ENCODE results near the gene BCAS1.
A peak's percentile ranks its signal among the peaks of the same experiment; 100 is the strongest.

BCAS1 gene

DNA sequence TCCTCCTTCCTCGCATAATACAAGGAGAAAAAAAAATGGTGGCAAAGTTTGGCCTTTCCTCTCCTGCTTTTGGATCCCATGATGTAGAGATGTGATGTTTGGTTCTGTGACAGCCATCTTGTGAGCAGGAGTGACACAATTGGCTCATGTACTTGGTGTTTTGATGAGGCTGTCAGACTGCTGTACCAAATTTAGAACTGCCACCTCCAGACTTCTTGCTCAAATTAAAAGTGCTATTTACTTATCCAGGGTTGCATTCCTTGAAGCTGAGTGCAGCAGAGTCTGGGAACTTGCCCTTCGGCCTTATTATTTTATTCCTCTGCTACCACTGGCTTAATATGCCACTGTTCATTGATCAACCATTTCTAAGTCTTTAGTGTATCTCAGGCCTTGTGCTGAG is 21.9 kb downstream of the BCAS1 start:
- DNase-seq (ENCODE audit: low read depth) = no peak

DNA sequence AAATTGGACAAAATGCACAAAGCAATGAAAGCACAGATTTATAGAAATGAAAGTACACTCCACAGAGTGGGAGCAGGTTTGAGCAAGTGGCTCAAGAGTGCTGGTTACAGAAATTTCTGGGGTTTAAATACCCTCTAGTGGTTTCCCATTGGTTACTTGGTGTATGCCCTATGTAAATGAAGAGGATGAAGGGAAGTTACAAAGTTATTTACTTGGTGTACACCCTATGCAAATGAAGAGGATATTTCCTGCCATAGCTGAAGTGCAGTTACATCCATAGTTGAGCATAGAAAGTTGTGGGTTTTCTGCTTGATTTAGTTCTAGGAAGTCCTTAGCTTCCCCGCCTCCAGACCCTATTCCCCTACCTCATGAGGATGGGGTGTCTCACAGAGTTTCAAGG is 22.7 kb downstream of the BCAS1 start:
- DNase-seq (ENCODE audit: low read depth) = no peak

DNA sequence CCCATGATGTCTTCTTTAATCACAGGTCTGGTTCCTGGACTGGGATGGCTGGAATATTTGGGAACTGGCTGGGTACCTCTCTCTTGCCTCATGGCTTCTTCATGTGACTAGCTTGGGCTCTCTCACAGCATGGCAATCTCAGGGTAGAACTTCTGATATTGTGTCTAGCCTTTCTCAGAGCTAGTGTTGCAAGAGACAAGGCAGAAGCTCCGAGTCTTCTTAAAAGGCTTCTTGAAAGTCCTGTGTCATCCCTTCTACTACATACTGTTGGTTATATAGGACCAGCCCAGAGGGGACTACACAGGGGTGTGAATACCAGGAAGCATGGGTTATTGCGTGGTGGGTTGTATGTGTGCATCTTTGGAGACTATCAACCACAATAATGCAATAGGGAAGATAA is 23.3 kb downstream of the BCAS1 start:
- no peak for DNase-seq (ENCODE audit: low read depth)

DNA sequence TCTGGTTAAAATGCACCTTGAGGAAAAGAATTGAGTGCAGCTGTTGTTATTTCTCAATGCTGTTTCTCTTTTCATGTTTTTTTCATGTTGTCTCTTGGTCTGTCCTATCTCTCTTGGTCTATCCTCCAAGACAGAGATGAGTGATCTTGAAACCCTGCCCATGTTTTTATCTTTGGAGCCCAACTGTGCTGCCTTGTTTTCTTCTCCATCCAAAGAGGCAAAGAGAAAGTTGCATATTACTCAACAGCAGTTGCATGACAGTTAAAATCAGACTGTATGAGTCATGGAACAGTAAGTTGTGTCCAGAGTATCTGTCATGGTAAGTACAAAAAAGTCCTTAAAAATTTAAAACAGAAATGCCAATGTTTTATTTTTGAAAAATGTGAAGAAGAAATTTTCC is 26.2 kb downstream of the BCAS1 start:
- peak; percentile 50 for DNase-seq (ENCODE audit: low read depth)

DNA sequence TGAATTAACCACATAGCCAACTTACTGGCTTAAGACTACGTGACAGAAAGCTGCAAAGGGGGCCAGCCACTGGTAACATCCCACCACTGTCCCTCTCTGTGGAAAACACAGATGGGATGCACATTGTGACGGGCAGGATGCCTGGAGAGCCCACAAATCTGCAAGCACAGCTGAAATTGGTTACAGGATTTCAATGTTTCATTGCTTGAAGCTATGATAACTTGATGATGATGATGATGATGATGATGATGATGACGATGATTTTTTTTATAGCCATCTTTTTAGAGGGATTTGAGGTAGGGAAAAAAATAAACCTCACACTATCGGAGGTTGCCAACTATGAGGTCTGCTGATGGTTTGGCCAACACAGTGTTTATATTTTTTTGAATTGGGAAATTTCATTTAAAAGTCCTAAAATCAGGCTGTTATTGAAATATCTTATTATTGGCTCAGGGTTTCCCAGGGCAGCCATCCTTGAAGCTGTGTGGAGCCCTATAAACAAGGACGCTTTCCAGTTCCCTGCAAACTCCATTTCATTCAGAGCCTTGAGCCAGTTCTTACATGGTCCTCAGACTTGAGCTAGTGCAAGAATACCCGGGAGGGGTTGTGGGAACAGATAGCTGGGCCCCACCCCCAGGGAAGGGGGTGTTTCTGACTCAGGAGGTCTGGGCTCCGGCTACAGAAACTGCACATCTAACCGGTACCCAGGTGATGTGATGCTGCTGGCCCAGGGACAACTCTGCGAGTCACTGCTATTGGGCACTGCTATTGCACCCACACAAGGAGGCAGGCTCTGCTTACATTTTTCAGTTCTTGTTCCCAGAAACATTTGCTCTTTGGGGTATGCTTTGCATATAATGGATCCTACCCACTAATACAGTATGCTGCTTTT is 27.1 kb downstream of the BCAS1 start:
- no peak for DNase-seq (ENCODE audit: low read depth)

DNA sequence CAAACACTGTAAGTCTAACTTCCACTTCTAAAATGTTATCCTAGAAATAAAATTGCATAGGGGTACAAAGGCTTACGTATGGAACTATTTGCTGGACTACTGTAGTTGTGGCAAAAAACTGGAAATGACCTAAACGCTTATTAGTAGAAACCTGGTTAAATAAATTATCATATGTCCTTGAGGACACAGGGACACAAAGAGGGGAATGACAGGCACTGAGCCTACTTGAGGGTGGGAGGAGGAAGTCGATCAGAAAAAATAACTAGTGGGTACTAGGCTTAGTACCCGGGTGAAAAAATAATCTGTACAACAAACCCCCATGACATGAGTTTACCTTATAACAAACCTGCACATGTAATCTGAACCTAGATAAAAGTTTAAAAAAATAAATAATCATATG is 28.4 kb downstream of the BCAS1 start:
- DNase-seq (ENCODE audit: low read depth) = no peak

DNA sequence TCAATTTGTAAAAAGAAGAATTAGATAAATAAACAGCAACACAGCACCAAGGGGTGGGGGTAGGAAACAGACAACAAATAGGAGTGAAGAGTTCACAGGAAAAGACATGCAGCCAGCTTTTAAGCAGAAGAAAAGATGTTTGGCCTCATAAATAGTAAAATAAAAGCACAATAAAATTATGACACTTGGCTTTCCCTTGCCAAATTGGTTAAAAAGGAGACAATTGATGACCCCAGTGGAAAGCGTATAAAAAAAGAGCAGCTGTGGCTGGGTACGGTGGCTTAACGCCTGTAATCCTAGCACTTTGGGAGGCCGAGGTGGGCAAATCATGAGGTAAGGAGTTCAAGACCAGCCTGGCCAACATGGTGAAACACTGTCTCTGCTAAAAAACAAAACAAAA is 29.1 kb downstream of the BCAS1 start:
- DNase-seq (ENCODE audit: low read depth) = no peak

DNA sequence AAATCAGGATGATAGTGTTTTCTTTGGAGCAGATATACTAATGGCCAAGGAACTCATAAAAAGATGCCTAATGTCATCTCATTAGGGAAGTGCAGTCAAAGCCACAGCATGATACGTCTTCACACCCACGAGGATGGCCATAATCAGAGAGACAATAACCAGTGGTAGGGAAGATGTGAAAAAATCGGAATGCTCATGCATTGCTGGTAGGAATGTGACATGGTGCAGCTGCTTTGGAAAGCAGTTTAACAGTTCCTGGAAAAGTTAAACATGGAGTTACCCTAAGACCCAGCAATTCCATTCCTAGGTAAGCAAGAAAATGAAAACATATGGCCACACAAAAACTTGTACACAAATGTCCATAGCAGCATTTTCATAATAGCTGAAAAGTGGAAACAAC is 29.9 kb downstream of the BCAS1 start:
- no peak for DNase-seq (ENCODE audit: low read depth)

DNA sequence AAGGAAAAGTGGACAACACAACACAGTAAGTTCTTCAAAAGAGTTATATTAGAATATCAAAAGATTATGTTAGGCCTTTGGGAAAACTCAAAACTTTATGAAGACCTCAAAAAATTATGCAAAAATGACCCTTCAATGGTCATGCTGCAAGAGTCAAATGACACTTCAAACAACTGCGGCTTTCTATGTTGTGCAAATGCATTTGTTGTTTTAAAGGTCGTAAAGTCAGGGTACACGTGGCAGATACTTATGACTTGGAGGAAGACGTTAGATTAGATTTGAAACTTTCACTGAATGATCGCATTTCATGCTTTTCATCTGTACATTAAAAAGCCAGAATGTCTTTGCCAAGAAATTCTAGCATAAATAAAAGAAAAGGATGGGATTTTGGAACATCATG is 31.4 kb downstream of the BCAS1 start:
- no peak for DNase-seq (ENCODE audit: low read depth)

DNA sequence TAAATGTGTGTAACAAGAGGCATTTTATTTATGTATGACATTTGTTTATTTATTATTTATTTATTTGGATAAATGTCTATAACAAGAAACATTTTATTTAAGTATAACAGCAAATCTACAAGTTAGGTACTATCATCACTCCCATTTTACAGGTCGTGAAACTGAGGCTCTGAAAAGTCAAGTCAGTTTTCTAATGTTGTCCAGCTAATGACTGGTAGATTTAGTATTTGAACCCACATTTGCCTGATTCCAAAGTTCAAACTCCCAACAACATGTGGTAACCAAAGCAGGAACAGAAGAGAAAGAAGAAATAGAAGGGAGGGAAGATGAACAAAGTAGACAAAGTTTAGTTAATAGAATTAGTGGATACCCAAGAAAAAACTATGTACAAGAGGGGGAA is 32.9 kb downstream of the BCAS1 start:
- DNase-seq (ENCODE audit: low read depth) = no peak

DNA sequence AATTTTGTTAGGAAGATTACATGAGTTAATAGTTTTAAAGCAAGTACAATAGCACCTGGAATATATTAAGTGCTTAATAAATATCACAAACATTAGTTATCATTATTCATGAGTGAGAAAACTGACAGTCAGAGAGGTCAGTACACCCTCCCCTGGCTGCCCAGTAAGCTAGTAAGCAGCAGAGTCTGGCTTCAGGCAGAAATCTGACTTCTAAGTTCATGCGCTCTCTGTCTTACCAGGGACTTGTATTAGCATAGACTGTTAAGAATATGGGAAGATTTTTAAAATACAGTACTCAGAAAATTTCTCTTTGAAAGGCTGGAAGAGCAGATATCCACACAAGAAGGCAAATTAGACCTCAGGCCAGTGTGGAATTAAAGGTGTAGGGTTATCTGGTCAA is 40.8 kb downstream of the BCAS1 start:
- no peak for DNase-seq (ENCODE audit: low read depth)

DNA sequence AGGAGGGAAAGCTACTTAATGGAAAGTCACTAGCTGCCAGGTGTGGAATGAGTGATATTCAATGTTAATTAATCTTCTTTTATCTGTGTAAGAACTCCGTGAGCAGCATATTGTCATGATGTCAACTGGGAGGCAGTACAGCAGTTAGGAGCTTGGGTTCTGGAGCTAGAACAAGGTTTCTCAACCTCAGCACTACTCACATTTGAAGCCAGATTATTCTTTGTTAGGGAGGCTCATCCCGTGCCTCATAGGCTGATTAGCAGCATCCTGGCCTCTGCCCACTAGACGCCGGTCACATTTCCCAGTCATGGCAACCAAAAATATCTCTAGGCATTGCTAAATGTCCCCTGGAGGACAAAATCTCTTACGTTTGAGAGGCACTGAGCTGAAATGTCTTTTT is 41.2 kb downstream of the BCAS1 start:
- DNase-seq (ENCODE audit: low read depth) = no peak

DNA sequence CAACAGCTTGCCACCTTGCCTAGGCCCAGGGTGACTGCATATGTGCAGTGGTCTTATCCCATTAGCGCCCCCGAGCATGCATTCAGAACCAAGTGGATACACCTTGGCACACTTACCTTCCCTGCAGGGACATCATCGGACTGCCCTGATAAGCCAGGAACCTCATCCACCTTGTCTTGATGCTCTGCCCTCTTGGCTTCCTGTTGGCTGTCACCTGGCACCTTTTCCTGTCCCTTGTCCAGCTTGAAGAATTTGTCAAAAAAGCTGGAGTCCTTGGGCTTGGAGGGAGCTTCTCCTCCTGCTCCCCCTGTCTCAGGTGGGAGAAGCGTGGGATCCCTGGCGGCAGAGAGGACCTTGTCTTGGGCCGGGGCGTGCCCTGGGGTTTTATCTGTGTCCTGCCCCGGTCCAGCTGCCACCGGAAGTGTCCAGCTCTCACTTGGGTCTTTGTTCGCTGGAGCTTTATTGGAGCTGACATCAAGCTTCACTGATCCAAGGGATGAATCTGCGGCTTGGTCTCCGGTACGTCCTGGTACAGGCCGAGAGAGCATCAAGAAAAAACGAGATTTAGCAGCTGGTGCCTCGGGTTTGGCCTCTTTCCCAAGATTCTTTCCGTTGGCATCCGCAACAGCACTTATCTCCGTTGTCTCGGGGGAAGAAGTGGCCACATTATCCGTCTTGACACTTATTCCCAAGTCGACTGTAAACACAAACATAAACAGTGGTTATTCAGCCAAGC is 42.0 kb downstream of the BCAS1 start:
- no peak for DNase-seq (ENCODE audit: low read depth)

DNA sequence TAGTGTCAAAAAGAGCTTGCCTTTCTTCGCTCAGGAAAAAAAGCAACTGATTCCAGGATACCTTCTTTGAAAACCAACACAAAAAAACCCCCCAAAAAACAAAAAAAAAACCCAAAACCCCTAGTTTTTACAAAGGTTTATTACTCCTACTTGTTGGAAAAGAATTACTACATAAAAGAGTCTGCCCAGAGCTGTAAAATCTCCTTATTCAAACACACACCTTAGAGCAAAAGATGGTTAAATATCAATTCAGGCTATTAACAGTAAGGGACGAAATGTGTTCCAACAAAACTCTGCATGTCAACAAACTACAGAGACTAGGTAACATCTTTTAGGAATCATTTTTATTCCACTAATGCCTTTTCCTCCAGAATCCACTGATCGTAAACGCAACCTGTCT is 42.7 kb downstream of the BCAS1 start:
- DNase-seq (ENCODE audit: low read depth) = no peak

DNA sequence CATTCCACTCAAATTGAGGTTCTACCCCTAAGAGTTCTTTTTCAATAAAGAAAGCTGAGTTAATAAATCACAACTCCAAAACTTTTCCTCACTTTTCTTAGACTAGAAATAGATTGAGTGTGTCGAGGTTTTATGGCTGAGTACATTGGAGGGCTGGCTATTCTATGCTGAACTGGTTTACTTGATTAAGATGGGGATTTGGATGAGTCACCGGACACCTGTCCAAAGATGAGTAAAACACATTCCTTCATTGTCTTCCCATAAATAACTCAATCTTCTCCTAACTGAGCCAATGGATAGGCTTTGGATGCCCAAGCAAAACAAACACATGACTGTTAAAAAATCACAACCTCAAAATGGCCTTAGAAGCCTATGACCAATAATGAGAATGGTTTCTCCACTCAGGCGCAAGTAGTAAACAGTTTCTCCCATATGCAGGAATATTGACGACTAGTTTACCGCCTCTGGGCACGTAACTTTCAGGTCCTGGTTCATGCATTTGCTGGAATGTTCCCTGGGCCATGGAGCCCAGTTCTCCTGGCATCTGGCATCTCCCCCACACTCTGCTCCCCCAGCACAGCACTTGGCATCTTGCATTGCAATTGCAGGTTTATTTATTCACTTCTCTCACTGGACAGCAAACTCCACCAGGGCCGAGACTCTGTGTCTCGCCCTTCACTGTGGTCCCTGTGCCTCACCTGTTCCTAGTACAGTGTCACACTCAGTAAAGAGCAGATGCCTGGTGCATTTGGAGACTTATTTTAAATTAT is 43.9 kb downstream of the BCAS1 start:
- DNase-seq (ENCODE audit: low read depth) = no peak

DNA sequence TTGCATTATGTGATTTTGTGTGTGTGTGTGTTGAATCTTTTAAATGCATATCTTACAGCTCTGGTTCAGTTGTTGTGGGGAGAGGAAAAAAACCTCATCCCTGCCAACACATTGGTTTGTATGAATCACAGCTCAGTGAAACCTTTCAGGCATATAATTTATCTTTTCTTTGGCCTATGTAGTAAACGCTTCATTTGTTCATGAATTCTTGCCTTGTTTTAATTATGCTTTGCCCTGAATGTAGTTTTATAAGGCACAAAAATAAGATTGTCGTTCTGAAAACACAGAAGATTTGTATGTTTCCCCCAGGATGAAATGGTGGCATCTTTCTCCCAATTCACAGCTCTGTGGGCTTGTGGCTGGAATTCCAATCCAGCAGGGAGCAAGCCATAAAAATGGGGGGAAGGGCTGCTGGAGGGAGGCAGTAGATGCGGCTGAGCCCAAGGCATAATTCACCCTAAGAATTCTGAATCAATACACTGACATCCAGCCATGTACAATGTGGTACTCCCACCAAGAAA is 45.1 kb downstream of the BCAS1 start:
- DNase-seq (ENCODE audit: low read depth) = no peak

DNA sequence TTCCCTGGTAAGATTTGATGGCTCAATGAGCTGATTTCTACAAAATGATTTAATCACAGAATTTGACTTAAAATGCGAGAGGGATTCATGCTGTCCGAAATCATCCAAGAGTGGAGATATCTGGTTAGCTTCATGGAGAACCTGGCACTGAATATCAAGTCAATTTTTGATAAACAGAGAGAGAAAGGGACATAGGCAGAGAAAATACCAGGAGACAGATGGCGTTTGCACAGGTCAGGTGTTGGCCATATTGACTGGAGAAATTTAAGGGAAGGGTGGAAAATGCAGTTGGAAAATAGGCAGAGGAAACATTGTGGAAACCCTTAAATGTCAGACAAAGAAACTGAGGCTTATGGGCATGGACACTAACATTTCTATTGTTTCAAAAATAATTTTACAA is 47.0 kb downstream of the BCAS1 start:
- no peak for DNase-seq (ENCODE audit: low read depth)

DNA sequence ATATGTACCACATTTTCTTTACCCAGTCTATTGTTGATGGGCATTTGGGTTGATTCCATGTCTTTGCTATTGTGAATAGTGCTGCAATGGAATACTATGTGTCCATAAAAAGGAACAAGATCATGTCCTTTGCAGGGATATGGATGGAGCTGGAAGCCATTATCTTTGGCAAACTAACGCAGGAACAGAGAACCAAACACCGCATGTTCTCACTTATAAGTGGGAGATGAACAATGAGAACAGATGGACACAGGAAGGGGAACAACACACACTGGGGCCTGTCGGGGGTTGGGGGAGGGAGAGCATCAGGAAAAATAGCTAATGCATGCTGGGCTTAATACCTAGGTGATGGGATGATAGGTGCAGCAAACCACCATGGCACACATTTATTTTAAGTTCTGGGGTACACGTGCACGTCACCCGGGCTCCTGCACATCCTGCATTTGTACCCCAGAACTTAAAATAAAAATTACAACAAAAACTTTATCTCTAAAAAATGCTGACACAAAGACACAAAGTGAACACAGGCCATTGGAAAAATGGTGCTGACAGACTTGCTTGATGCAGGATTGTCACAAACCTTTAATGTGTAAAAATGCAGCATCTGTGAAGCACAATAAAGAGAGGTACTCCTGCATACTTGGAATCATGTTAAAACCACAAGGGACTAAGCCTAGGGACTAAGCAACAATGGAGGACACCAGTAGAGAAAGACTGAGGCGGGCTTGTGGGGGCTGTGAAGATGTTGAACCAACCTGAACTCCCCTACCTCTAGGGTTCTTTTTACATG is 48.8 kb downstream of the BCAS1 start:
- no peak for DNase-seq (ENCODE audit: low read depth)

DNA sequence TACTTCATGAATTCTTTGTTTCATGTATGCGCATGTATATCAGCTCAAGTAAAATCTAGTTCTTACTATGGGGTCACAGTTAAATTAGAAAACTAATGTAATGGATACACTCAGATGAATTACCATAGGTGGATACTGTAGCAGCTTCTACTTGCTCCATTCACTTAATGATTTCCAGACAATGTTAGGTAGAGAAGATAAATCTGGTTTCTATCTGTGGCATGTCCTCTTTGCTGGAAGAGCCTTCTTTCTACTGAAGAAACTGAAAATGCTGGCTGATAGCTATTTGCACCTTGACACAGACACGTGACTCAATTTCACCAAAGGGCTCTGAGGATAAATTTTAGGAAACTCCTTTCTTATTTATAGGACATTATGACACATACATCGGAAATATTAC is 49.5 kb downstream of the BCAS1 start:
- DNase-seq (ENCODE audit: low read depth) = no peak

DNA sequence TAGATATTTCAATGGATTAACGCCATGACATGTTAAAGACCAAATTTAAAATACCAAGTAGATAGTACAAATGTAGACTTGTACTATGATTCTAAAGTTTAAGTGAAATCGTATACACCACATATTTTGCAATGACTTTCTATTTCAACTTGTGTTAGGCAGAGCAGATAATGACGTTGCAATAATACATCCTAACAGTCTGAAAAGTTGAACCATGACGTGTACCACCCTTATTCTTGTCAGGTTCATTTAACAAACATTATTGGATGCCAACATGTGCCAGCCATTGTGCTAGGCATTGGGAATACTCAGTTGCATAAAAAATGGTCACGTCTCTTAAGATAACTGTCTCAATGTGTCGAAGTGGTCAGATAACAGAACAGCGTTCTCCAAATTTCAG is 50.0 kb downstream of the BCAS1 start:
- DNase-seq (ENCODE audit: low read depth) = no peak

DNA sequence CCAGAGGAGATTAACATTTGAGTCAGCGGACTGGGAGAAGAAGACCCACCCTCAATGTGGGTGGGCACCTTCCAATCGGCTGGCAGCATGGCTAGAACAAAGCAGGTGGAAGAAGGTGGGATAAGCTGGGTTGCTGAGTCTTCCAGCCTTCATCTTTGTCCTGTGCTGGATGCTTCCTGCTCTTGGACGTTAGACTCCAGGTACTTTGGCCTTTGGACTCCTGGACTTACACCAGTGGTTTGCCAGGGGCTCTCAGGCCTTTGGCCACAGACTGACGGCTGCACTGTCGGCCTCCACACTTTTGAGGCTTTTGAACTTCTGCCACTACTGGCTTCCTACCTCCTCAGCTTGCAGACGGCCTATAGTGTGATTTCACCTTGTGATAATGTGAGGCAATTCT is 50.8 kb downstream of the BCAS1 start:
- no peak for DNase-seq (ENCODE audit: low read depth)

DNA sequence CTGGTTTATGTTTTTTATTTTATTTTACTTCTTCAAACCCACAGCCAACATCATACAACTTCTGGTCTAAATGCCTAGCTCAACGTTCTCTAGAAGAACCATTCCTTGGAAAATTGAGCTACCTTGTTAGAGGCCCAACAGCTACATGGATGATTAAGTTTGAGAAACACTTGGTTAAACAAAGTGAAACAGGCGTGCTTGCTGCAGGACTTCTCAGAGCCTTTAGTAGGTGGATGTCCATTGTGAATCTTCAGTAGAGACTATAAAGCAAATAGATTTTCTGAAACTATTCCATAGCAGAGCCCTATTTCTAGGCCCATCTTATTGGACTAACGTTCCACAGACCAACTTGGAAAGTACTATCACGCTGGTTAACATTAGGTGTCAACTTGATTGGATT is 51.3 kb downstream of the BCAS1 start:
- no peak for DNase-seq (ENCODE audit: low read depth)
